Keratinocyte (primary cell): Measurements from ENCODE around the gene SLFN14. TPM values are rescaled to one million over a fixed set of nuclear protein-coding genes. Genes with fewer than 3 reads are reported as not detected.

Source experiments
- DNase-seq: peaks from one replicate; pipeline ENCODE4 v3.0.0-alpha.2; 2011; ENCODE audit warnings: low read depth, missing footprints, low spot score
- FAIRE-seq: peaks from 2 replicates; lab custom pipeline; 2011; peaks lifted over from hg19 to GRCh38; lab: Jason Lieb, UNC
- H2AFZ ChIP-seq: 2 replicates; pipeline ENCODE4 v1.6.0; 2012; ENCODE audit warnings: low read length, control low read depth, inconsistent platforms; ENCODE audit not compliant: control insufficient read depth
- H3K27ac ChIP-seq: 2 replicates; pipeline ENCODE4 v1.5.1; 2011; ENCODE audit warnings: low read length; ENCODE audit not compliant: control insufficient read depth, insufficient read depth
- H3K27me3 ChIP-seq: 3 replicates; pipeline ENCODE4 v1.6.0; 2011; ENCODE audit warnings: low read length; ENCODE audit not compliant: control insufficient read depth, insufficient read depth; ENCODE audit errors: extremely low read depth
- H3K36me3 ChIP-seq, 2 experiments: 2 replicates in 1 of 2; 3 replicates in 1 of 2; pipeline ENCODE4 v1.5.1; 2011; ENCODE audit warnings: low read length in 2 of 2, mild to moderate bottlenecking in 1 of 2; ENCODE audit not compliant: control insufficient read depth in 2 of 2, insufficient read depth in 2 of 2; ENCODE audit errors: extremely low read depth in 1 of 2
- H3K4me1 ChIP-seq: 3 replicates; pipeline ENCODE4 v1.5.1; 2011; ENCODE audit warnings: low read length; ENCODE audit not compliant: control insufficient read depth, insufficient read depth; ENCODE audit errors: extremely low read depth
- H3K4me2 ChIP-seq: 3 replicates; pipeline ENCODE4 v1.6.0; 2011; ENCODE audit warnings: low read depth, low read length; ENCODE audit not compliant: control insufficient read depth, insufficient read depth; ENCODE audit errors: extremely low read depth
- H3K4me3 ChIP-seq, 3 experiments: fragments of 200-600 bp in 1 of 3; sonication (generic) in 1 of 3; 2 replicates in 2 of 3; 3 replicates in 1 of 3; pipeline ENCODE4 v1.5.1; 2011 to 2016; ENCODE audit warnings: low read length in 3 of 3, mild to moderate bottlenecking in 3 of 3, control low read depth in 2 of 3, inconsistent platforms in 1 of 3, low read depth in 1 of 3, mixed read lengths in 1 of 3, mixed run types in 1 of 3, moderate library complexity in 1 of 3; ENCODE audit not compliant: control insufficient read depth in 2 of 3, insufficient read depth in 2 of 3; ENCODE audit errors: extremely low read depth in 1 of 3
- H3K79me2 ChIP-seq: 2 replicates; pipeline ENCODE4 v1.6.0; 2012; ENCODE audit warnings: low read length; ENCODE audit not compliant: control insufficient read depth, insufficient read depth
- H3K9ac ChIP-seq: 3 replicates; pipeline ENCODE4 v1.6.0; 2011; ENCODE audit warnings: low read length; ENCODE audit not compliant: control insufficient read depth, insufficient read depth; ENCODE audit errors: extremely low read depth
- H3K9me1 ChIP-seq: 3 replicates; pipeline ENCODE4 v1.6.0; 2011; ENCODE audit warnings: low read length; ENCODE audit not compliant: control insufficient read depth, insufficient read depth; ENCODE audit errors: extremely low read depth
- H3K9me3 ChIP-seq: 2 replicates; pipeline ENCODE4 v1.5.1; 2012; ENCODE audit warnings: low read depth, low read length; ENCODE audit not compliant: control insufficient read depth
- H4K20me1 ChIP-seq: 3 replicates; pipeline ENCODE4 v1.6.0; 2011; ENCODE audit warnings: low read length; ENCODE audit not compliant: control insufficient read depth, insufficient read depth; ENCODE audit errors: extremely low read depth
- CTCF ChIP-seq, 3 experiments: IDR thresholded peaks in 1 of 3; conservative IDR thresholded peaks in 1 of 3; optimal IDR thresholded peaks in 1 of 3; 2 replicates in 2 of 3; 3 replicates in 1 of 3; pipeline versions ENCODE3 to v1.5.1; 2011; ENCODE audit warnings: low read length in 3 of 3, mild to moderate bottlenecking in 3 of 3, moderate library complexity in 2 of 3, control low read depth in 1 of 3, inconsistent platforms in 1 of 3; ENCODE audit not compliant: insufficient read depth in 2 of 3; ENCODE audit errors: extremely low read depth in 1 of 3
- EZH2 ChIP-seq: IDR thresholded peaks from one replicate; pipeline ENCODE4 v1.6.1; 2012; ENCODE audit warnings: inconsistent platforms, mild to moderate bottlenecking, low read length, moderate library complexity
- dilution Hi-C: fragments of 300-500 bp; cut with MboI; formaldehyde crosslinking; loops from one replicate; pipeline ENCODE4 v1.7.0; 2020; ENCODE audit warnings: low sequenced_read_pairs; ENCODE audit not compliant: extremely low pct_ligation_motif_present
- polyA plus RNA-seq, 5 experiments: library from polyadenylated mRNA; depleted of rRNA in 3 of 5; stranded (reverse) in 3 of 5; stranded (forward) in 1 of 5; unstranded in 1 of 5; fragments of >200 nt; gene quantifications; 1 replicate in 1 of 5; 2 replicates in 3 of 5; 3 replicates in 1 of 5; pipeline versions ENCODE4 v1.2.1 to v1.2.3, GENCODE V29; 2011 to 2012; ENCODE audit warnings: missing spikeins in 2 of 5, low read depth in 1 of 5, low replicate concordance in 1 of 5

The SLFN14 gene
- polyA plus RNA-seq, 1 donor (not counting 4 experiments of a cell fraction or from before 2014, with no cell fraction given), result not detected

GRCh38 chr17:35554668-35555067 lies 6.0 kb downstream of the SLFN14 start:
- H3K79me2 ChIP-seq, result no peaks in the 10 kb centered on the region
- no peaks in the 10 kb centered on the region for H3K9me3 ChIP-seq
- TF ChIP-seq CTCF (optimal IDR thresholded peaks at IDR 0.05 in 1 of 3, IDR thresholded peaks at IDR 0.05 in 1 of 3, conservative IDR thresholded peaks at IDR 0.05 in 1 of 3; ENCODE audit: extremely low read depth in 1 of 3, insufficient read depth in 2 of 3, low read length in 3 of 3), result no peak
- no peak for TF ChIP-seq EZH2
- no peaks in the 10 kb centered on the region for H3K9me1 ChIP-seq
- no peak overlapping the region for H3K4me2 ChIP-seq
- H3K27ac ChIP-seq, result no peak overlapping the region
- DNase-seq, result no peak
- FAIRE-seq, result no peak
- no peaks in the 10 kb centered on the region for H3K36me3 ChIP-seq
- peaks cover 4% of the 10 kb centered on the region for H3K27me3 ChIP-seq
- H3K4me3 ChIP-seq, result no peak overlapping the region
- dilution Hi-C loops, result no loop called here
- no peak overlapping the region for H3K9ac ChIP-seq
- H3K4me1 ChIP-seq, result no peaks in the 10 kb centered on the region
- no peak overlapping the region for H2AFZ ChIP-seq
- no peaks in the 10 kb centered on the region for H4K20me1 ChIP-seq

- peaks cover 4% of the 10 kb centered on the region for H3K27me3 ChIP-seq
- no peaks in the 10 kb centered on the region for H3K36me3 ChIP-seq
- no peaks in the 10 kb centered on the region for H3K4me1 ChIP-seq
- no peak for TF ChIP-seq CTCF (optimal IDR thresholded peaks at IDR 0.05 in 1 of 3, IDR thresholded peaks at IDR 0.05 in 1 of 3, conservative IDR thresholded peaks at IDR 0.05 in 1 of 3; ENCODE audit: extremely low read depth in 1 of 3, insufficient read depth in 2 of 3, low read length in 3 of 3)
- no peak for TF ChIP-seq EZH2
- no peaks in the 10 kb centered on the region for H3K9me3 ChIP-seq
- H3K4me3 ChIP-seq, result no peak overlapping the region
- H2AFZ ChIP-seq, result no peak overlapping the region
- H3K27ac ChIP-seq, result no peak overlapping the region
- FAIRE-seq, result no peak
- H3K79me2 ChIP-seq, result no peaks in the 10 kb centered on the region
- H3K9me1 ChIP-seq, result no peaks in the 10 kb centered on the region
- dilution Hi-C loops, result no loop called here
- no peaks in the 10 kb centered on the region for H4K20me1 ChIP-seq
- no peak overlapping the region for H3K4me2 ChIP-seq
- no peak for DNase-seq
- H3K9ac ChIP-seq, result no peak overlapping the region
Measured at GRCh38 chr17:35553310-35553709, 7.3 kb downstream of the SLFN14 start.
